ENCODE results near the gene NIT2. TPM values are rescaled to one million over a fixed set of nuclear protein-coding genes. Genes with fewer than 3 reads are reported as not detected.
A peak's percentile ranks its signal among the peaks of the same experiment; 100 is the strongest.

NIT2 gene
- total and polyA plus RNA-seq, 8 donors: 14.2 to 38.6 (median 17.5) TPM

GRCh38 chr3:100329800-100330489 is 4.6 kb upstream of the NIT2 start:
- peaks cover 0 to 4% (median 0%) of the 10 kb centered on the region in 3 donors for H3K4me1 ChIP-seq
- peaks cover 0 to 3% (median 0%) of the 10 kb centered on the region in 3 donors for H3K36me3 ChIP-seq
- H3K4me3 ChIP-seq: no peak overlapping the region
- DNase-seq (peak in 2 of 6 donors; percentile 26 to 35), FAIRE-seq (no peak), ATAC-seq (peak; percentile 36 to 64 (median 50))
- no peak overlapping the region for H3K27ac ChIP-seq
- no peaks in the 10 kb centered on the region for H3K27me3 ChIP-seq
- 20 to 22% methylated on average over 4 of the region's 4 CpGs for WGBS, 2 donors
- TF ChIP-seq CTCF (IDR thresholded peaks at IDR 0.05): no peak
- H3K9me3 ChIP-seq: no peaks in the 10 kb centered on the region
- intact Hi-C loops (cut with DNase I): no loop called here

GRCh38 chr3:100330651-100331050 is 3.9 kb upstream of the NIT2 start:
- ATAC-seq (no peak), FAIRE-seq (no peak), DNase-seq (no peak)
- 94 to 97% methylated on average over 5 of the region's 5 CpGs for WGBS, 2 donors
- H3K4me1 ChIP-seq: peaks cover 0 to 8% (median 6%) of the 10 kb centered on the region in 3 donors
- H3K27me3 ChIP-seq: no peaks in the 10 kb centered on the region
- no peak overlapping the region for H3K27ac ChIP-seq
- H3K36me3 ChIP-seq: no peaks in the 10 kb centered on the region
- no peaks in the 10 kb centered on the region for H3K9me3 ChIP-seq
- intact Hi-C loops (cut with DNase I): no loop called here
- TF ChIP-seq CTCF (IDR thresholded peaks at IDR 0.05): no peak
- no peak overlapping the region for H3K4me3 ChIP-seq

GRCh38 chr3:100331660-100332059 is 2.9 kb upstream of the NIT2 start:
- WGBS, 2 donors: 94% methylated on average over 4 of the region's 4 CpGs
- no peak for ATAC-seq
- H3K4me1 ChIP-seq: peaks cover 0 to 10% (median 8%) of the 10 kb centered on the region in 3 donors
- H3K9me3 ChIP-seq: no peaks in the 10 kb centered on the region
- H3K27me3 ChIP-seq: no peaks in the 10 kb centered on the region
- no peak for DNase-seq
- TF ChIP-seq CTCF (IDR thresholded peaks at IDR 0.05): no peak
- H3K36me3 ChIP-seq: no peaks in the 10 kb centered on the region
- intact Hi-C loops (cut with DNase I): no loop called here
- FAIRE-seq: no peak
- H3K4me3 ChIP-seq: no peak overlapping the region
- H3K27ac ChIP-seq: no peak overlapping the region

- intact Hi-C loops (cut with DNase I): no loop called here
- Histone ChIP-seq H3K27ac (no peak overlapping the region), H3K4me1 (peaks cover 0 to 10% (median 8%) of the 10 kb centered on the region in 3 donors), H3K36me3 (no peaks in the 10 kb centered on the region), H3K4me3 (no peak overlapping the region), H3K9me3 (no peaks in the 10 kb centered on the region), H3K27me3 (no peaks in the 10 kb centered on the region)
- no peak for FAIRE-seq
- TF ChIP-seq CTCF (IDR thresholded peaks at IDR 0.05): no peak
- no peak for ATAC-seq
- no peak for DNase-seq
Observed at GRCh38 chr3:100333051-100333450, 1.5 kb upstream of the NIT2 start.

GRCh38 chr3:100333970-100334487 is 528 bp upstream of the NIT2 start:
- WGBS, 2 donors: 33 to 34% methylated on average over 14 of the region's 14 CpGs
- H3K27me3 ChIP-seq: no peaks in the 10 kb centered on the region
- H3K9me3 ChIP-seq: no peaks in the 10 kb centered on the region
- no peak for TF ChIP-seq CTCF (IDR thresholded peaks at IDR 0.05)
- H3K36me3 ChIP-seq: no peaks in the 10 kb centered on the region
- H3K4me3 ChIP-seq: peak overlapping the region; percentile 74 to 77 (median 76)
- intact Hi-C loops (cut with DNase I): no loop called here
- peaks cover 0 to 10% (median 8%) of the 10 kb centered on the region in 3 donors for H3K4me1 ChIP-seq
- DNase-seq: no peak
- H3K27ac ChIP-seq: peak overlapping the region; percentile 35 to 87 (median 64)
- ATAC-seq: peak in 3 of 4 donors; percentile 15 to 30 (median 19)
- no peak for FAIRE-seq

Data from pancreas (tissue), 10 donors.